HepG2 (cell line): ENCODE measurements around the gene C5orf15. TPM values are rescaled to one million over a fixed set of nuclear protein-coding genes. Genes with fewer than 3 reads are reported as not detected.

ENCODE experiments used
- BRCA1 ChIP-seq: sonication (generic); formaldehyde crosslinking; IDR thresholded peaks from 2 replicates; pipeline ENCODE4 v1.4.0; 2020; ENCODE audit warnings: missing genetic modification reagents
- CHD4 ChIP-seq: fragments of 200-600 bp; sonication (generic); IDR thresholded peaks from 2 replicates; pipeline ENCODE4 v1.7.0; 2017; ENCODE audit warnings: mild to moderate bottlenecking, low read length, borderline replicate concordance
- CREB1 ChIP-seq, 2 experiments: fragments of 450-650 bp in 1 of 2; IDR thresholded peaks; 2 replicates each; pipeline ENCODE4 v1.6.1; 2016 to 2017; ENCODE audit warnings: control low read depth in 1 of 2, mild to moderate bottlenecking in 1 of 2, missing compliant biosample characterization in 1 of 2, missing genetic modification characterization in 1 of 2
- DPF2 ChIP-seq: sonication (generic); formaldehyde crosslinking; IDR thresholded peaks from 2 replicates; pipeline ENCODE4 v1.4.0; 2020; ENCODE audit warnings: mild to moderate bottlenecking, low read depth, missing genetic modification reagents, borderline replicate concordance
- HNRNPK ChIP-seq: fragments of 200-400 bp; formaldehyde crosslinking; IDR thresholded peaks from 2 replicates; pipeline ENCODE4 v1.6.1; 2018; ENCODE audit warnings: low read length, low read depth, moderate library complexity, mild to moderate bottlenecking; ENCODE audit not compliant: poor library complexity, severe bottlenecking
- JUND ChIP-seq: sonication (generic); formaldehyde crosslinking; IDR thresholded peaks from 2 replicates; pipeline ENCODE4 v1.8.0; 2022; ENCODE audit warnings: mild to moderate bottlenecking, missing genetic modification reagents
- KLF12 ChIP-seq: sonication (generic); formaldehyde crosslinking; IDR thresholded peaks from 2 replicates; pipeline ENCODE4 v1.4.0; 2020; ENCODE audit warnings: missing genetic modification reagents, borderline replicate concordance
- KMT2B ChIP-seq: IDR thresholded peaks from 2 replicates; pipeline ENCODE4 v1.6.1; 2016; ENCODE audit warnings: missing genetic modification reagents, missing compliant biosample characterization
- LRRFIP1 ChIP-seq: sonication (generic); formaldehyde crosslinking; conservative IDR thresholded peaks from 2 replicates; pipeline ENCODE4 v1.4.0; 2020; ENCODE audit warnings: missing genetic modification reagents
- MBD4 ChIP-seq: IDR thresholded peaks from 2 replicates; pipeline ENCODE4 v1.6.1; 2012; ENCODE audit warnings: low read length, inconsistent platforms, borderline replicate concordance
- MYPOP ChIP-seq: sonication (generic); formaldehyde crosslinking; IDR thresholded peaks from 2 replicates; pipeline ENCODE4 v1.8.1; 2023; ENCODE audit warnings: mild to moderate bottlenecking, moderate library complexity, missing genetic modification reagents
- PHF20 ChIP-seq: sonication (generic); formaldehyde crosslinking; IDR thresholded peaks from 2 replicates; pipeline ENCODE4 v1.5.0; 2020; ENCODE audit warnings: mild to moderate bottlenecking, missing genetic modification reagents
- POLR2G ChIP-seq: fragments of 200-400 bp; formaldehyde crosslinking; IDR thresholded peaks from 2 replicates; pipeline ENCODE4 v1.6.1; 2018; ENCODE audit warnings: mild to moderate bottlenecking, low read depth, low read length, moderate library complexity
- SIN3A ChIP-seq: IDR thresholded peaks from 2 replicates; pipeline ENCODE4 v1.6.1; 2011; ENCODE audit warnings: low read depth, mild to moderate bottlenecking, control low read depth, low read length, borderline replicate concordance
- TCF12 ChIP-seq, 2 experiments: fragments of 450-650 bp in 1 of 2; sonication (generic) in 1 of 2; formaldehyde crosslinking in 1 of 2; IDR thresholded peaks; 2 replicates each; pipeline versions ENCODE4 v1.6.1 to v1.8.0; 2017 to 2022; ENCODE audit warnings: antibody characterized with exemption in 1 of 2, mild to moderate bottlenecking in 1 of 2, missing genetic modification reagents in 1 of 2, moderate library complexity in 1 of 2
- ZBTB20 ChIP-seq: sonication (generic); formaldehyde crosslinking; IDR thresholded peaks from 2 replicates; pipeline ENCODE4 v1.8.1; 2023; ENCODE audit warnings: missing genetic modification reagents, low read depth, mild to moderate bottlenecking, borderline replicate concordance
- ZBTB25 ChIP-seq: IDR thresholded peaks from 2 replicates; pipeline ENCODE4 v1.6.1; 2018; ENCODE audit warnings: missing genetic modification reagents
- ZBTB42 ChIP-seq: sonication (generic); formaldehyde crosslinking; IDR thresholded peaks from 2 replicates; pipeline ENCODE4 v1.5.0; 2020; ENCODE audit warnings: mild to moderate bottlenecking, missing genetic modification reagents
- ZNF101 ChIP-seq: sonication (generic); formaldehyde crosslinking; IDR thresholded peaks from 2 replicates; pipeline ENCODE4 v1.4.0; 2020; ENCODE audit warnings: mild to moderate bottlenecking, low read depth, missing genetic modification reagents, borderline replicate concordance
- ZNF33A ChIP-seq: sonication (generic); formaldehyde crosslinking; IDR thresholded peaks from 2 replicates; pipeline ENCODE4 v1.5.1; 2020; ENCODE audit warnings: missing genetic modification reagents, mild to moderate bottlenecking, moderate library complexity, borderline replicate concordance
- ZNF34 ChIP-seq: sonication (generic); formaldehyde crosslinking; IDR thresholded peaks from 2 replicates; pipeline ENCODE4 v1.4.0; 2020; ENCODE audit warnings: mild to moderate bottlenecking, missing genetic modification reagents, borderline replicate concordance
- ZNF512 ChIP-seq: sonication (generic); formaldehyde crosslinking; IDR thresholded peaks from 2 replicates; pipeline ENCODE4 v1.4.0; 2020; ENCODE audit warnings: mild to moderate bottlenecking, missing genetic modification reagents
- ZSCAN21 ChIP-seq: sonication (generic); formaldehyde crosslinking; IDR thresholded peaks from 2 replicates; pipeline ENCODE4 v1.8.0; 2022; ENCODE audit warnings: mild to moderate bottlenecking, missing genetic modification reagents, moderate library complexity, borderline replicate concordance
- polyA plus RNA-seq, 8 experiments: library from polyadenylated mRNA; depleted of rRNA in 3 of 8; stranded (reverse) in 7 of 8; unstranded in 1 of 8; fragments of >200 nt; fragmentation: Illumina TruSeq in 4 of 8; extraction: Trizol in 4 of 8; gene quantifications; 2 replicates each; pipeline versions ENCODE4 v1.2.1 to v1.2.3, GENCODE V29; 2011 to 2016; ENCODE audit warnings: low read depth in 4 of 8, missing spikeins in 1 of 8, mixed read lengths in 1 of 8; ENCODE audit not compliant: insufficient read depth in 1 of 8
- total RNA-seq, 5 experiments: library from RNA; depleted of rRNA; stranded (reverse); fragments of >200 nt; fragmentation: Illumina TruSeq; extraction: Trizol; gene quantifications; 2 replicates each; pipeline ENCODE4 v1.2.3, GENCODE V29; 2016; ENCODE audit warnings: low read depth in 1 of 5

Gene C5orf15
- total and polyA plus RNA-seq, 2 of the 13 experiments (the other 11 are each of a cell fraction or from before 2014, with no cell fraction given): 58.5 to 82.7 TPM

GRCh38 chr5:133969654-133970324 is 1.4 kb upstream of the C5orf15 start (continued):
- TF ChIP-seq TCF12 (IDR thresholded peaks at IDR 0.05) (no peak), TCF12 (CRISPR knock-in tag; IDR thresholded peaks at IDR 0.05) (no peak), ZBTB20 (no peak), MBD4 (peak; percentile 48; the same call in 1 of the 2 replicates), CHD4 (0 out of 2 replicates have a peak, but pooled peaks have one; percentile 21), ZBTB25 (CRISPR knock-in tag) (peak; percentile 55; the same call in 1 of the 2 replicates), LRRFIP1 (no peak), ZNF34 (CRISPR knock-in tag) (no peak), POLR2G (peak; percentile 96), KLF12 (CRISPR knock-in tag) (no peak), PHF20 (no peak), HNRNPK (no peak), BRCA1 (CRISPR knock-in tag) (no peak), SIN3A (peak; percentile 79), ZSCAN21 (CRISPR knock-in tag) (no peak), CREB1 (IDR thresholded peaks at IDR 0.05) (no peak), CREB1 (CRISPR knock-in tag; IDR thresholded peaks at IDR 0.05) (peak; percentile 83), ZNF33A (no peak), MYPOP (CRISPR knock-in tag) (peak; percentile 74; the same call in 1 of the 2 replicates), ZBTB42 (CRISPR knock-in tag) (no peak), JUND (0 out of 2 replicates have a peak, but pooled peaks have one; percentile 29), KMT2B (CRISPR knock-in tag) (no peak), ZNF512 (CRISPR knock-in tag) (no peak), ZNF101 (CRISPR knock-in tag) (no peak), DPF2 (peak; percentile 59; the same call in 1 of the 2 replicates)
